ENCODE results near the gene DYNC2I2. TPM values are rescaled to one million over a fixed set of nuclear protein-coding genes. Genes with fewer than 3 reads are reported as not detected.
"Not testable (repeated sequence)": the region's sequence is repeated elsewhere in the genome, so short reads cannot be mapped to it uniquely, and the experiment has no call there.

DYNC2I2 gene
- total and polyA plus RNA-seq, 2 experiments from 2014 or later = 58.8 to 93.1 TPM

- no peaks in the 10 kb centered on the region for H3K36me3 ChIP-seq (ENCODE audit: low read depth)
- H3K27ac ChIP-seq = peak overlapping the region; percentile 96
- H2AFZ ChIP-seq = peak overlapping the region; percentile 90
- H3K9me2 ChIP-seq (ENCODE audit: insufficient read depth) = no peaks in the 10 kb centered on the region
- H3K4me2 ChIP-seq (ENCODE audit: unreplicated experiment) = peak overlapping the region; percentile 95
- H3F3A ChIP-seq (ENCODE audit: insufficient read depth) = peaks cover 6% of the 10 kb centered on the region; the same call in 1 of the 2 replicates
- H3K4me3 ChIP-seq = peak overlapping the region; percentile 77
- H3K27me3 ChIP-seq (replicated peaks; ENCODE audit: insufficient read depth) = no peaks in the 10 kb centered on the region
- 95% methylated on average over 13 of the region's 13 CpGs for WGBS, 2 experiments (ENCODE audit: low coverage in 1 of 2, low lambda C conversion rate in 2 of 2, missing lambda C conversion rate in 2 of 2)
- no peaks in the 10 kb centered on the region for H4K20me1 ChIP-seq (ENCODE audit: insufficient read depth)
- TF ChIP-seq EZH2phosphoT487 (IDR thresholded peaks at IDR 0.05; ENCODE audit: insufficient read depth, low read depth) = no peak
- TF ChIP-seq EZH2 (IDR thresholded peaks at IDR 0.05; ENCODE audit: insufficient read depth, poor library complexity, severe bottlenecking) = no peak
- H3K4me1 ChIP-seq (ENCODE audit: insufficient read depth) = no peaks in the 10 kb centered on the region
- no peak for DNase-seq
- peaks cover 8% of the 10 kb centered on the region for H3K79me2 ChIP-seq (ENCODE audit: insufficient read depth)
- H3K9me3 ChIP-seq (ENCODE audit: low read depth) = no peaks in the 10 kb centered on the region
- in situ Hi-C loops (cut with MboI) = no loop called here
- peak overlapping the region; percentile 92 for H3K9ac ChIP-seq
Measured at GRCh38 chr9:128657344-128657704, 677 bp upstream of the DYNC2I2 start.

- H3K27ac ChIP-seq = no peak overlapping the region
Measured at GRCh38 chr9:128654481-128654880, 2.2 kb downstream of the DYNC2I2 start.

GRCh38 chr9:128653908-128654307, 2.7 kb downstream of the DYNC2I2 start:
- peaks cover 8% of the 10 kb centered on the region for H3K79me2 ChIP-seq (ENCODE audit: insufficient read depth)
- no peak for DNase-seq

More at GRCh38 chr9:128654481-128654880, 2.2 kb downstream of the DYNC2I2 start:
- H3K4me1 ChIP-seq (ENCODE audit: insufficient read depth) = no peaks in the 10 kb centered on the region
- H3K9me2 ChIP-seq (ENCODE audit: insufficient read depth) = no peaks in the 10 kb centered on the region
- no peak for DNase-seq
- no peak overlapping the region for H3K4me3 ChIP-seq
- H3K9ac ChIP-seq = no peak overlapping the region
- TF ChIP-seq EZH2phosphoT487 (IDR thresholded peaks at IDR 0.05; ENCODE audit: insufficient read depth, low read depth) (no peak), EZH2 (IDR thresholded peaks at IDR 0.05; ENCODE audit: insufficient read depth, poor library complexity, severe bottlenecking) (no peak)
- H3K4me2 ChIP-seq (ENCODE audit: unreplicated experiment) = no peak overlapping the region
- H3F3A ChIP-seq (ENCODE audit: insufficient read depth) = peaks cover 6% of the 10 kb centered on the region; the same call in 1 of the 2 replicates
- H4K20me1 ChIP-seq (ENCODE audit: insufficient read depth) = no peaks in the 10 kb centered on the region
- 97 to 100% methylated on average over 1 of the region's 1 CpG for WGBS, 2 experiments (ENCODE audit: low coverage in 1 of 2, low lambda C conversion rate in 2 of 2, missing lambda C conversion rate in 2 of 2)
- H3K27me3 ChIP-seq (replicated peaks; ENCODE audit: insufficient read depth) = no peaks in the 10 kb centered on the region
- H3K9me3 ChIP-seq (ENCODE audit: low read depth) = no peaks in the 10 kb centered on the region
- no peaks in the 10 kb centered on the region for H3K36me3 ChIP-seq (ENCODE audit: low read depth)
- in situ Hi-C loops (cut with MboI) = no loop called here
- H2AFZ ChIP-seq = no peak overlapping the region
- peaks cover 8% of the 10 kb centered on the region for H3K79me2 ChIP-seq (ENCODE audit: insufficient read depth)

GRCh38 chr9:128651798-128652197, 4.8 kb downstream of the DYNC2I2 start:
- in situ Hi-C loops (cut with MboI) = no loop called here
- H3K9me2 ChIP-seq (ENCODE audit: insufficient read depth) = no peaks in the 10 kb centered on the region
- TF ChIP-seq EZH2 (IDR thresholded peaks at IDR 0.05; ENCODE audit: insufficient read depth, poor library complexity, severe bottlenecking) (no peak), EZH2phosphoT487 (IDR thresholded peaks at IDR 0.05; ENCODE audit: insufficient read depth, low read depth) (no peak)
- H3F3A ChIP-seq (ENCODE audit: insufficient read depth) = no peaks in the 10 kb centered on the region
- no peak overlapping the region for H3K4me3 ChIP-seq
- no peak overlapping the region for H3K27ac ChIP-seq
- H4K20me1 ChIP-seq (ENCODE audit: insufficient read depth) = no peaks in the 10 kb centered on the region
- whole genome bisulfite sequencing, 2 experiments (ENCODE audit: low coverage in 1 of 2, low lambda C conversion rate in 2 of 2, missing lambda C conversion rate in 2 of 2) = 89 to 92% methylated on average over 5 of the region's 5 CpGs
- no peak overlapping the region for H2AFZ ChIP-seq
- H3K4me2 ChIP-seq (ENCODE audit: unreplicated experiment) = no peak overlapping the region
- H3K9me3 ChIP-seq (ENCODE audit: low read depth) = no peaks in the 10 kb centered on the region
- peaks cover 8% of the 10 kb centered on the region for H3K79me2 ChIP-seq (ENCODE audit: insufficient read depth)
- no peaks in the 10 kb centered on the region for H3K27me3 ChIP-seq (replicated peaks; ENCODE audit: insufficient read depth)
- no peaks in the 10 kb centered on the region for H3K4me1 ChIP-seq (ENCODE audit: insufficient read depth)
- H3K36me3 ChIP-seq (ENCODE audit: low read depth) = no peaks in the 10 kb centered on the region
- no peak for DNase-seq
- H3K9ac ChIP-seq = no peak overlapping the region

More at GRCh38 chr9:128653908-128654307, 2.7 kb downstream of the DYNC2I2 start:
- H3K36me3 ChIP-seq (ENCODE audit: low read depth) = no peaks in the 10 kb centered on the region
- H3K4me2 ChIP-seq (ENCODE audit: unreplicated experiment) = no peak overlapping the region
- no peaks in the 10 kb centered on the region for H3K4me1 ChIP-seq (ENCODE audit: insufficient read depth)
- no peak overlapping the region for H3K4me3 ChIP-seq
- no peaks in the 10 kb centered on the region for H3K27me3 ChIP-seq (replicated peaks; ENCODE audit: insufficient read depth)
- H3F3A ChIP-seq (ENCODE audit: insufficient read depth) = peaks cover 6% of the 10 kb centered on the region; the same call in 1 of the 2 replicates
- WGBS, 2 experiments (ENCODE audit: low coverage in 1 of 2, low lambda C conversion rate in 2 of 2, missing lambda C conversion rate in 2 of 2) = 92 to 93% methylated on average over 5 to 8 of the region's 8 CpGs
- in situ Hi-C loops (cut with MboI) = no loop called here
- H2AFZ ChIP-seq = no peak overlapping the region
- H3K27ac ChIP-seq = no peak overlapping the region
- no peaks in the 10 kb centered on the region for H4K20me1 ChIP-seq (ENCODE audit: insufficient read depth)
- no peaks in the 10 kb centered on the region for H3K9me3 ChIP-seq (ENCODE audit: low read depth)
- no peaks in the 10 kb centered on the region for H3K9me2 ChIP-seq (ENCODE audit: insufficient read depth)
- H3K9ac ChIP-seq = no peak overlapping the region
- no peak for TF ChIP-seq EZH2 (IDR thresholded peaks at IDR 0.05; ENCODE audit: insufficient read depth, poor library complexity, severe bottlenecking)
- TF ChIP-seq EZH2phosphoT487 (IDR thresholded peaks at IDR 0.05; ENCODE audit: insufficient read depth, low read depth) = no peak

- H3K36me3 ChIP-seq (ENCODE audit: low read depth); H3K4me3 ChIP-seq; H3K9me2 ChIP-seq (ENCODE audit: insufficient read depth); H2AFZ ChIP-seq; H3K27ac ChIP-seq; H3F3A ChIP-seq (ENCODE audit: insufficient read depth); in situ Hi-C loops (cut with MboI); H3K79me2 ChIP-seq (ENCODE audit: insufficient read depth); H3K4me1 ChIP-seq (ENCODE audit: insufficient read depth); H3K9ac ChIP-seq; H3K9me3 ChIP-seq (ENCODE audit: low read depth); H3K4me2 ChIP-seq (ENCODE audit: unreplicated experiment); H4K20me1 ChIP-seq (ENCODE audit: insufficient read depth); H3K27me3 ChIP-seq (replicated peaks; ENCODE audit: insufficient read depth): not testable (repeated sequence)
- WGBS, 2 experiments (ENCODE audit: low coverage in 1 of 2, low lambda C conversion rate in 2 of 2, missing lambda C conversion rate in 2 of 2) = 87 to 94% methylated on average over 9 of the region's 9 CpGs
- DNase-seq = peak; percentile 63
Measured at GRCh38 chr9:128648206-128648605, 8.4 kb downstream of the DYNC2I2 start.
